Stimulated activated naive CD8-positive, alpha-beta T cell treated with anti-CD3 and anti-CD28 coated beads, Interleukin-15, Interleukin-2, amounts not matched to agents 100 U/mL and 50 U/mL, for 24 hours (primary cell): ENCODE measurements around the gene IL18BP.

Source experiments
- ATAC-seq: fragments of 150-1000 bp; cut with Tn5 transposase; one replicate; pipeline ENCODE4 v1.10.0; 2021
- DNase-seq: peaks from one replicate; pipeline ENCODE4 v3.0.0; 2021

IL18BP gene

DNA sequence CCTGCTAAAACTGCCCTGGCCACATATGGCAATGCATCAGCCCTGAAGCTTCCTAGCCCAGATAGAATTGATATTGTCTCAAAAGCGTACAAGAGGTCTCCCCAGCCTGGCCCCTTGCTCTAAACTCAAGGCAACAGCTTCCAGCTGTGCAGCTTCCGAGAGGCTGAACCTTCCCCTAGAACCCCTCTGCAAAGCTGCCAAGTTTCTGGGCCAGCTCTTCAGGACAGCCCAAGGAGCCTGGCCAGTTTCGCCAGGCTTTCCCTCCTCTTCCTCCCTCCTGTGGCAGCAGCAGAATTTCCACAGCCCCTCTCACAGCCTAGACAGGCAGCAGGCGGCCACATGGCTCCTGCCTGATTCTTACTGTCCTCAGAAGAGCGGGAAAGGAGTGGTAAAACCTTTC is 47.1 kb downstream of the IL18BP start:
- DNase-seq (no peak), ATAC-seq (no peak)

DNA sequence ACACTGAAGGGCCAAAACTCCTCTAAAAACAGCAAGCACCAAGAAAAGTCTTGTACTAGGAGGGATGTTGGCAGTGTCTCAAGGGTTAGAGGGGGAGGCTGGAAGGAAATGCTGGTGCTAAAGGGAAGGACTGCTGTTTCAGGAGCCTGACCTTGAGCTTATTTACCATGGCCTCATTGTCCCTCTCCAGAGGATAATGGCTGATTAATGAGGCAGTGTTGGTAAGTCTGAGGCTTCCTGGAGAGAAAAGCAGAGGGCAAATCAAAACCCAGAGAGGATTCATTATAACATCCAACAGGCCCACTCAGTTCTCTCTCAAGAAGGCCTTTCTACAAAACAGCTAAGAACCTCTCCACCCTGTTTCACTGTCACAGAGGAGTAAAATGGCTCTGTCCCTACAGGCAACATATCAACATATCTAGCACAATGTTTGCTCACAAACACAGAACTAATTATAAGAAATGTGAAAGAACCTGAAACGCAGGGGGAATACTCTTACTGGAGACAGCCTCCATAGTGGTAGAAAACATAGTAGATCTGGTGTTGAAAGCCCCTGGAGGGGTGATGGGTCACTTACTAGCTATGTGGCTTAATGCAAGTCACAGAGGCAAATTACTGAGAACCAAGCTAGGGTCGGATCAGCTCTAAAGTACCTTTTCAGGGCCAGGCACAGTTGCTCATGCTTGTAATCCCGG is 50.2 kb downstream of the IL18BP start:
- no peak for ATAC-seq
- DNase-seq = no peak
